Keratinocyte (primary cell): ENCODE data around the gene AJUBA.

ENCODE experiments used
- CTCF ChIP-seq, 3 experiments: IDR thresholded peaks in 1 of 3; conservative IDR thresholded peaks in 1 of 3; optimal IDR thresholded peaks in 1 of 3; 2 replicates in 2 of 3; 3 replicates in 1 of 3; pipeline versions ENCODE3 to v1.5.1; 2011; ENCODE audit warnings: low read length in 3 of 3, mild to moderate bottlenecking in 3 of 3, moderate library complexity in 2 of 3, control low read depth in 1 of 3, inconsistent platforms in 1 of 3; ENCODE audit not compliant: insufficient read depth in 2 of 3; ENCODE audit errors: extremely low read depth in 1 of 3
- EZH2 ChIP-seq: IDR thresholded peaks from one replicate; pipeline ENCODE4 v1.6.1; 2012; ENCODE audit warnings: inconsistent platforms, mild to moderate bottlenecking, low read length, moderate library complexity

DNA sequence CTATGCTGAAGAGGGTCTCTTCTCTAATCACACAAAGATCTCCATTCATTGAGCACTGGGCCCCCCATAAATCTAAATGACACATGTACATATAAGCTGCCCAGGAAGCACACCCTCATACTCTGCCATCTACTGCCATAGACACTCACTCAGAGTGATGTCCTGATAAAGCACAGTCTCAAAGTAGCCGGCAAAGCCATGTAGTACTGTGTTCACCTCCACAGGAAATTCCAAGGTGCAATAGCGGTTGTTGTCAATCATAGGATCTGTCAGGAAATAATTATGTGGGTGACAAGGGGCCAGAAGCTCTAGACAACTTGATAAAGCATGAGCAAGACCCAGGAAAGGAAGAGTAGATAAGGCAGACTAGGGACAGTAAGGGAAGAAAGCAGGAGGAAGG is 60.1 kb downstream of the AJUBA start:
- TF ChIP-seq CTCF (optimal IDR thresholded peaks at IDR 0.05 in 1 of 3, IDR thresholded peaks at IDR 0.05 in 1 of 3, conservative IDR thresholded peaks at IDR 0.05 in 1 of 3; ENCODE audit: extremely low read depth in 1 of 3, insufficient read depth in 2 of 3, low read length in 3 of 3) (no peak), EZH2 (no peak)
